Caco-2 (cell line): Measurements from ENCODE around the gene RHBDF2. TPM values are rescaled to one million over a fixed set of nuclear protein-coding genes. Genes with fewer than 3 reads are reported as not detected.
A peak's percentile ranks its signal among the peaks of the same experiment; 100 is the strongest.

ENCODE experiments used
- BruUV-seq: library from RNA; stranded (reverse); fragments of 400-500 nt; replicated peaks from 2 replicates; lab custom pipeline; 2021; lab: Mats Ljungman, UMichigan
- CTCF ChIA-PET: fragments of 300-600 bp; sonication (Branson Sonifier 250); formaldehyde crosslinking; loops from one replicate; lab custom pipeline; 2022; ENCODE audit warnings: antibody characterized with exemption; lab: Charles Lee
- POLR2A ChIA-PET: fragments of 300-600 bp; sonication (Branson Sonifier 250); formaldehyde crosslinking; loops from one replicate; lab custom pipeline; 2022; ENCODE audit warnings: antibody characterized with exemption; lab: Charles Lee
- DNase-seq, 2 experiments: peaks; one replicate each; pipeline versions ENCODE4 v3.0.0 to v3.0.0-alpha.2; 2020 to 2022
- H3K27me3 ChIP-seq: replicated peaks from 2 replicates; pipeline ENCODE4 v1.6.0; 2011; ENCODE audit warnings: low read length; ENCODE audit not compliant: control insufficient read depth, insufficient read depth
- H3K36me3 ChIP-seq: 2 replicates; pipeline ENCODE4 v1.5.1; 2011; ENCODE audit warnings: low read length; ENCODE audit not compliant: control insufficient read depth, insufficient read depth
- H3K4me1 ChIP-seq: fragments of 250-450 bp; sonication (Bioruptor Pico); 2 replicates; pipeline ENCODE4 v1.5.1; 2020; ENCODE audit warnings: mild to moderate bottlenecking
- H3K4me3 ChIP-seq: 2 replicates; pipeline ENCODE4 v1.5.1; 2011; ENCODE audit warnings: low read depth, mild to moderate bottlenecking, control low read depth, low read length
- H3K9me3 ChIP-seq: fragments of 250-450 bp; sonication (Bioruptor Pico); 2 replicates; pipeline ENCODE4 v1.5.1; 2020; ENCODE audit warnings: mild to moderate bottlenecking, moderate library complexity
- H3K27ac Mint-ChIP-seq: one replicate; pipeline ENCODE4 v1.8.0; 2022; ENCODE audit warnings: mixed read lengths; ENCODE audit not compliant: unreplicated experiment
- H3K27me3 Mint-ChIP-seq: one replicate; pipeline ENCODE4 v1.8.0; 2022; ENCODE audit warnings: mixed read lengths; ENCODE audit not compliant: insufficient read depth, unreplicated experiment
- H3K36me3 Mint-ChIP-seq: one replicate; pipeline ENCODE4 v1.8.0; 2022; ENCODE audit warnings: mild to moderate bottlenecking, mixed read lengths; ENCODE audit not compliant: insufficient read depth, unreplicated experiment
- H3K4me1 Mint-ChIP-seq: one replicate; pipeline ENCODE4 v1.8.0; 2022; ENCODE audit warnings: low read depth, mixed read lengths; ENCODE audit not compliant: unreplicated experiment
- H3K4me3 Mint-ChIP-seq: one replicate; pipeline ENCODE4 v1.8.0; 2022; ENCODE audit warnings: mild to moderate bottlenecking, moderate library complexity, mixed read lengths; ENCODE audit not compliant: unreplicated experiment
- H3K9me3 Mint-ChIP-seq: one replicate; pipeline ENCODE4 v1.8.0; 2022; ENCODE audit warnings: mixed read lengths; ENCODE audit not compliant: unreplicated experiment
- CTCF ChIP-seq, 2 experiments: fragments of 200-600 bp in 1 of 2; IDR thresholded peaks; 1 replicate in 1 of 2; 2 replicates in 1 of 2; pipeline versions ENCODE4 v1.5.1 to v1.8.0; 2011 to 2022; ENCODE audit warnings: antibody characterized with exemption in 1 of 2, control low read depth in 1 of 2, inconsistent platforms in 1 of 2, low read depth in 1 of 2, low read length in 1 of 2, mild to moderate bottlenecking in 1 of 2, moderate library complexity in 1 of 2; ENCODE audit not compliant: insufficient read depth in 1 of 2, severe bottlenecking in 1 of 2, unreplicated experiment in 1 of 2
- intact Hi-C: fragments of 100-400 bp; cut with micrococcal nuclease; formaldehyde crosslinking; loops from one replicate; pipeline ENCODE4 v1.10.0; 2022; ENCODE audit not compliant: unreplicated experiment
- total RNA-seq: library from RNA; stranded (reverse); gene quantifications from 2 replicates; pipeline ENCODE4 v1.2.3, GENCODE V29; 2022

Gene RHBDF2
- total RNA-seq, 1 experiment from 2014 or later: 33.8 TPM

GRCh38 chr17:76446449-76447231, 54.6 kb downstream of the RHBDF2 start:
- Mint-ChIP-seq H3K27ac (peak overlapping the region; percentile 32), H3K4me3 (no peak overlapping the region), H3K27me3 (no peaks in the 10 kb centered on the region), H3K9me3 (no peaks in the 10 kb centered on the region), H3K4me1 (peaks cover 41% of the 10 kb centered on the region), H3K36me3 (peaks cover 12% of the 10 kb centered on the region)
- no peaks in the 10 kb centered on the region for H3K9me3 ChIP-seq
- intact Hi-C loops: no loop called here
- no TSS peak for BruUV-seq
- no peak overlapping the region for H3K4me3 ChIP-seq
- peak; percentile 43 to 69 for DNase-seq
- POLR2A ChIA-PET: interaction anchor here (0.7 kb wide), 1 partner anchor 273 kb away, joined by 3 read pairs; no protein-coding TSS in a partner anchor
- no peaks in the 10 kb centered on the region; the same call in 1 of the 2 replicates for H3K36me3 ChIP-seq
- H3K4me1 ChIP-seq: peaks cover 35% of the 10 kb centered on the region
- CTCF ChIA-PET: interaction anchor here (0.6 to 1.7 kb wide), 3 partner anchors 12 to 110 kb away, joined by 3 to 8 read pairs (median 3); no protein-coding TSS in a partner anchor
- no peak for TF ChIP-seq CTCF (IDR thresholded peaks at IDR 0.05; ENCODE audit: insufficient read depth in 1 of 2, low read depth in 1 of 2, low read length in 1 of 2, severe bottlenecking in 1 of 2, unreplicated experiment in 1 of 2)
- no peaks in the 10 kb centered on the region for H3K27me3 ChIP-seq

- Mint-ChIP-seq H3K4me3 (no peak overlapping the region), H3K27ac (peak overlapping the region; percentile 32), H3K36me3 (peaks cover 7% of the 10 kb centered on the region), H3K4me1 (peaks cover 37% of the 10 kb centered on the region), H3K9me3 (no peaks in the 10 kb centered on the region), H3K27me3 (no peaks in the 10 kb centered on the region)
- TF ChIP-seq CTCF (IDR thresholded peaks at IDR 0.05; ENCODE audit: insufficient read depth in 1 of 2, low read depth in 1 of 2, low read length in 1 of 2, severe bottlenecking in 1 of 2, unreplicated experiment in 1 of 2): no peak
- Histone ChIP-seq H3K9me3 (no peaks in the 10 kb centered on the region), H3K27me3 (no peaks in the 10 kb centered on the region), H3K36me3 (no peaks in the 10 kb centered on the region; the same call in 1 of the 2 replicates), H3K4me3 (no peak overlapping the region), H3K4me1 (peaks cover 32% of the 10 kb centered on the region)
- POLR2A ChIA-PET: interaction anchor here (0.5 kb wide), 1 partner anchor 36 kb away, joined by 3 read pairs; no protein-coding TSS in a partner anchor
- intact Hi-C loops: no loop called here
- no peak for DNase-seq
- CTCF ChIA-PET: interaction anchor here (0.6 to 1.7 kb wide), 4 partner anchors 10 to 111 kb away, joined by 3 to 8 read pairs (median 3); no protein-coding TSS in a partner anchor
- no TSS peak for BruUV-seq
Observed at GRCh38 chr17:76445697-76446448, 55.4 kb downstream of the RHBDF2 start.
